Retina (tissue), 1 donor: ENCODE data around the gene CFHR4.
"Not testable (repeated sequence)": the region's sequence is repeated elsewhere in the genome, so short reads cannot be mapped to it uniquely, and the experiment has no call there.

Source experiments
- DNase-seq: peaks from one replicate; pipeline ENCODE4 v3.0.0-alpha.2; 2016

CFHR4 gene

DNA sequence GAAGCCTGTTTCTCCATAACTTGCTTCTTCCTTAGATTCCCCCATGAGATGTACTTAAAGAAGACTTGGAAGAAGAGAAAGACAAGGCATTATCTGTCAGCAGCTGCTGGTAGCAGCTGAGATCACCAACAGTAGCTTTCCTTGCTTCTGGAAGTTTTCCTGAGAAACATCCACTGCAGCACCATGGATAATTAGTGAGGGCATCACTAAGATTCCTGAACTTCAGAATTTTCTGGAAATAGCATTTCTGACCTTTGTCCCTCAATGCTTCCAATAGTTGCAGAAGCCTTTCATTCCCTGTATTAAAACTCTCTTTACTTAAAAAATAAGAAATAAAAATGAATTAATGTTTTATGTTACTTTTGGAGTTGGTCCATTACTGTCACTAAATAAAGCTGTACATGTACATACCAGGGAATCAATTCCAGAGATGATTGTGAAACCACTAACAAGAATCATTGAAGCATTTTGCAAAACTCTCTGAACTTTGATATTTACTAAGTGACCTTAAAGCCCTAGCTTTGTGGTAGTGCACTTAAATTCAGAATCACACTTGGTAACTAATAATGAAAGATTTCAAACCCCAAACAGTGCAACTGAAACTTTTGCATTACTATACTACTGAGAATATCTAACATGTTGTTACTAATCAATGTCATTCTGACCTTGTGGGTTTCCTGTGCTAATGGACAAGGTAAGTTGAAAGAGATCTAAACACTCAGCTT lies at the start of gene CFHR4:
TSS of gene CFHR4 (plus strand) at position 538 of the 725 bp plus-strand sequence. CDS start at position 637, 99 bp downstream.
- DNase-seq: no peak

DNA sequence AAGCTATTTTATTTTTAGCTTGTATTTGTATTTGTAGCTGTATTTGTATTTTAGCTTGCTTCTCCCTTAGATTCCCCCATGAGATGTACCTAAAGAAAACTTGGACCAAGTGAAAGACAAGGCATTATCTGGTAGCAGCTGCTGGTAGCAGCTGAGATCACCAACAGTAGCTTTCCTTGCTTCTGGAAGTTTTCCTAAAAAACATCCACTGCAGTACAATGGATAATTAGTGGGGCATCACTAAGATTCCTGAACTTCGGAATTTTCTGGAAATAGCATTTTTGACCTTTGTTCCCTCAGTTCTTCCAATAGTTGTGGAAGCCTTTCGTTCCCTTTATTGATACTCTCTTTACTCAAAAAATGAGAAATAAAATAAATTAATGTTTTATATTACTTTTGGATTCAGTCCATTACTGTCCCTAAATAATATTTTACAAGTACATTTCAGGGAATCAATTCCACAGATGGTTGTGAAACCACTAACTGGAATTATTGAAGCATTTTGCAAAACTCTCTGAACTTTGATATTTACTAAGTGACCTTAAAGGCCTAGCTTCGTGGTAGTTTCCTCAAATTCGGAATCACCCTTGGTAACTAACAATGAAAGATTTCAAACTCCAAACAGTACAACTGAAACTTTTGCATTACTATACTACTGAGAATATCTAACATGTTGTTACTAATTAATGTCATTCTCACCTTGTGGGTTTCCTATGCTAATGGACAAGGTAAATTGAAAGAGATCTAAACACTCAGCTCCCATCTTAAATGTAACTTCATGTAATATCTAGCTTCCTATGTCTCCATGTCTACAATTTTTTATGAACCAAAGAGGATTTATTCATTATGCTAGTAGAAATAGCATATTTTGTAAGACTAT lies 38.0 kb upstream of the CFHR4 start:
- DNase-seq: not testable (repeated sequence)

- no peak for DNase-seq
These were observed 31.8 kb upstream of the CFHR4 start for GRCh38 chr1:196856053-196856452.

GRCh38 chr1:196857188-196857587 lies 30.7 kb upstream of the CFHR4 start:
- DNase-seq: no peak

DNA sequence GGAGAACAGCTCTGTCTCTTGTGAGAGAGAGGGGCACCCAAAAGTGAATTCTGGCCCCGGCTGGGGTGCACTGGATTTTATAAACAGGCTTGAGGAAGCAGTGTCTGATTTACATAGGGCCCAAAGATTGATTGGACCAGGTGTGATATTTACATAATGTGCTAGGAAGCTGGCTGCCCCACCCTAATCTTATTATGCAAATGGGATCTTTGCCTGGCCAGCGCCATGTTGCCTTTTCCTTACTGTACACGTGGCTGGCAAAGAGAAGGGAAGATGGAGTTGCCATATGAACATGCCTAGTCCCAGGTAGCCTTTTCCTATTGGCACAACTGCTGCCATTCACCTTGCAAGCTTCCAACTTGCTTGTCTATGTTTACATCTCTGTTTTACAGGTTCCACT lies 29.0 kb upstream of the CFHR4 start:
- no peak for DNase-seq

DNA sequence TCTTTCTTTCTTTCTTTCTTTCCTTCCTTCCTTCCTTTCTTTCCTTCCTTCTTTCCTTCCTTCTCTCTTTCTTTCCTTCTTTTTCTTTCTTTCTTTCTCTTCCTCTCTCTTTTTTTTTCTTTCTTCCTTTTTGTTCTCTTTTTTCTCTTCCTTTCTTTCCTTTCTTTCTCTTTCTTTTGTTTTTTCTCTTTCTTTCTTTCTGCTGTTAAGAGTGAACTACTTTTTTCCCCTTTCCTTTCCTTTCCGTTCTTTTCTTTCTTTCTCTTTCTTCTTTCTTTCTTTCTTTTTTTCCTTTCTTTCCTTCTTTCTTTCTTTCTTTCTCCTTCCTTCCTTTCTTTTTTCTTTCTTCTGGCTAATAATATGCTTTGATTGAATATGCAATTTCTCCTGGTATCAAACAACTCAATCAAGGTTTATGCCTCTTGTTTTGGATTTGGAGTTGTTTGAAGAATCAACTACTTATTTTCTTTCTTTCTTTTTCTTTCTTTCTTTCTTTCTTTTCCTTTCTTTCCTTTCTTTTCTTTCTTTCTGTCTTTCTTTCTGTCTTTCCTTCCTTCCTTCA lies 27.4 kb upstream of the CFHR4 start:
- no peak for DNase-seq

DNA sequence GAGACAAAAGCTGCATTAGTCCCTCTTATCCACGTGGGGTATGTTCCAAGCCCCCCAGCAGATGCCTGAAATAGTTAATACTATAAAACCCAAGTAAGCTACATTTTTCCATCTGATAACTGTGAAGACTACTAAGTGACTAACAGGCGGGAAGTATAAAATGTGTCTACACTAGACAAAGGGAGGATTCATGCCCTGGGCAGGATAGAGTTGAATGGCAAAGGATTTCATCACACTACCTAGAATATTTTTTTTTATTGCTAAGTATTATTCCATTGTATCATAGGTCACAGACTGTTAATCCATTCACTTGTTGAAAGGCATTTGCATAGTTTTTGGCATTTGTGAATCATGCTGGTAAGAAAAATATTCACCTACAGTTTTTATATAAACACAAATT lies 26.4 kb upstream of the CFHR4 start:
- DNase-seq: no peak

- DNase-seq: no peak
These were observed 20.9 kb upstream of the CFHR4 start for GRCh38 chr1:196866974-196867373.

DNA sequence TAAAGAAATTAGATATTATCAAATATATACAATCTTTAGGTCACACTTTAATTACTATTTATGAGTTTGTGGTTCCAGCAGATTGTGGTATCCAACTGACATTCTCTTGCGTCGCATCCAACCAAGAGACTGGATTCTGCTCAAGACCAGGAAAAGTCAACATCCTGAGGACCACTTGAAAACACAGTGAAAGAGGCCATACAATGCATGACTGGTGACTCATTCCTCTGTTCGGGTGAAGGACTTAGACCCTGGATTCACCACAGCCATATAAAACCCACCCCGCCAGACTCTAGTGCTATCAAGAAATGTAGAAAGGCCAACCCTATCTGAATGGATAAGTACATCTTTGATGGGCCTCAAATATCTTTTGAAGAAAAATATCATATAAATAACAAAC lies 14.5 kb upstream of the CFHR4 start:
- DNase-seq: no peak

DNA sequence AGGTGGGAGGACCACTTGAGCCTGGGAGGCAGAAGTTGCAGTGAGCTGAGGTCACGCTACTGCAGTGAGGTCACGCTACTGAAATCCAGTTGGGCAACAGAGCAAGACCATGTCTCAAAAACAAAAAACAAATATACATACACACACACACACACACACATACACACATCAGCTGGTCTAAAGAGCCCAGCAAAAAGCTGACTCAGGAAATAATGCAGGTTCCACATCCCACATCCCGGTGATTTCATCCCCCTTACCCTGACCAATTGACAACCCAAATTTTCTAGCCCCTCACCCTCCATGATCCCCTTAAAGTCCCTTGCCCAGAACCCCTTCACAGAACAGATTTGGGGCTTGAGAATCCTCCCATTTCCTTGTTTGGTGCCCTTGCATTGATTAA lies 11.9 kb upstream of the CFHR4 start:
- DNase-seq: no peak

- peak; percentile 62 for DNase-seq
These were observed 9.9 kb upstream of the CFHR4 start for GRCh38 chr1:196877964-196878363.

GRCh38 chr1:196886560-196886959 lies 1.3 kb upstream of the CFHR4 start:
- DNase-seq: not testable (repeated sequence)

- no peak for DNase-seq
These were observed 2.8 kb downstream of the CFHR4 start for GRCh38 chr1:196890668-196891067.

DNA sequence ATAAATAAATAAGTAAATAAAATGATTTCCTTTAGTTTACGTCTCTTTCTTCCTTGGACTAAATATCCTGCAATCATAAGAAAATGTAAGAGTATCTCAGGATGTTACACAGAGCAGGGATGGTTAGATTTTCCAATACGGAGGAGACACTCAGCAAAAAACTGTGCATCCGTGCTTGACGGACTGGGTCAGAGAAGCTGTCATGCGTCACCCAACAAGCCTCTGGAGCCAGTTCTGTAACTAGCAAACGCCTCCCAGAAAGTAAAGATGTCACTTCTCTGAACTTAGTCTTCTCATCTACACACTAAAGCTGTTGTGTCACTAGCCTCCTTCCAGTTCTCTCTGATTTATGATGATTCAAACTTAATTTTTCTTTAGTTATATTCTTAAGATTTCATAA lies 3.4 kb downstream of the CFHR4 start:
- DNase-seq: no peak

DNA sequence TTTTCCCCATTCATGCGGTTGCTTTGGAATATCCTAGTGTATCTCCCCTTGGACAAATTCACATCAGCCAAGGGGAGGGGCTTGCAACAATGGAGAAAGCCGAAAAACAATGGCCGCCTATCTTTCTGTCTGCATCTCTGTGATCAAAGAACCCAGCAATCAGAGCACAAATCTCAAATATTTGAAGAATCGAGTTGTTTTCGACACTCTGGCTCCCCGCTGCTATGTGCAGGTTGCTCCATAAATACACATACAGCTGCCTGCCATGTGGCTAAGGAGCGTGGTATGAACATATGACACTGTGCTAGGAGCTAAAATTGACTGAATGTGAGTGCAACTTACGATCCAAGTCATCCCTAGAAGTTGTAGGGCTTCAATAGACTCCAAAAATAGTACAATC lies 8.5 kb downstream of the CFHR4 start:
- no peak for DNase-seq

DNA sequence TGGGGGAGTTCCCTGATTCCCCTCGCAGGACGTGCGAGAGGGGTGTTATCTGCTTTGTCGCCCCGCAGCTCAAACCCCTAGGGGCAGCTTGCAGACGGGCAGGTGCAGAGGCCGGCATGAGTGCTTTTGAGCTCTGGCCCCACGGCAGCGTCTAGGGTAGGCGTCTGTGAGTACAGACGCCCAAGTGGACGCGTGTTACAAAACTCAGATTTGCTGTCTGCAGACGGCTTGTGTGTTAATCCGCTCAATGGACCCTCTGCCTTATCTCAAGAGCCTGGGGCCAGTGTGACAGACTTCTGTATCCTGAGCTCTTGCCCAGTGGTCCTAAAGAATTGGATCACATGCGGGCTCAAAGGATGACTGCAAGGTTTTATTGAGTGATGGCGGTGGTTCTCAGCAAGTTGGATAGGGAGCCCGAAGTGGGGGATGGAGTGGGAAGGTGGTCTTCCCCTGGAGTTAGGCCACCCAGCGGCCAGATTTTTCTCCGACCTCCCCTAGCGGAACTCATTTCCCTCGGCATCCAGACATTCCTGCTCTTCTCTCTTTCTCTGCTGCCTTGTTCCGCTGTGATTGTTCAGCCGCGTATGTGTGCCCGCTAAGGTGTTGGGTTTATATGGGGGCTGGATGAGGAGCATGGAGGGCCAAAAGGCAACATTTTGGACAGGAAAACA lies 9.4 kb downstream of the CFHR4 start:
- peak; percentile 72 for DNase-seq

GRCh38 chr1:196902344-196902743 lies 14.5 kb downstream of the CFHR4 start:
- no peak for DNase-seq

DNA sequence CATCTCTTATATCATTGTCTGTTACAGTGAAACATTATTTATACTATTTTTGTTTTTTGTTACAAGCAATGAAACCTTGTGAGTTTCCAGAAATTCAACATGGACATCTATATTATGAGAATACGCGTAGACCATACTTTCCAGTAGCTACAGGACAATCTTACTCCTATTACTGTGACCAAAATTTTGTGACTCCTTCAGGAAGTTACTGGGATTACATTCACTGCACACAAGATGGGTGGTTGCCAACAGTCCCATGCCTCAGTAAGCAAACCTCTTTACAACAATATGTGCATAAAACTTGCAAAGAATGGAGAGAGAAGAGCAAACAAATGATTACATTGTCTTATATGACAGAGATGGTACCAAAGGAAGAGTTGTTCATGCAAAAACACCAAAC lies 22.4 kb downstream of the CFHR4 start:
- DNase-seq: no peak

DNA sequence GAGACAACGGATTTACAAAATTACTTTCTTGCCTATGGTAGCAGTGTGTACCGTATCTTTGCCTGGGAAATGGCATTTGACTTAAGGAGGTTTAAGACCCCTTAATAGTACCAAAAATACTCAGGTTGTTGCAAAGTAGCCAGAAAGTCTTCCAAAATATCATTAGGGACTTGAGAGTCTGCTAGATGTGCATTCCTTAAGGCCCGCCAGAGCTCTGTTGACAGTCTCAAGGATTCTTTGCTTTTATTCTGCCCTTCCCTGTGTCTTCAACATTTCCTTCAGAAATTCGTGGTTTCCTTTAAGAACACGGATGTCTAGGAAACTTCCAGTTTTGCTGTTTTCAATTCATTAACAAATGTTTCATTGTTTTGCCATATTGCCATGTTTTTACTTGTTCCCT lies 24.4 kb downstream of the CFHR4 start:
- not testable (repeated sequence) for DNase-seq

- DNase-seq: not testable (repeated sequence)
These were observed 39.0 kb downstream of the CFHR4 start for GRCh38 chr1:196926839-196927238.

DNA sequence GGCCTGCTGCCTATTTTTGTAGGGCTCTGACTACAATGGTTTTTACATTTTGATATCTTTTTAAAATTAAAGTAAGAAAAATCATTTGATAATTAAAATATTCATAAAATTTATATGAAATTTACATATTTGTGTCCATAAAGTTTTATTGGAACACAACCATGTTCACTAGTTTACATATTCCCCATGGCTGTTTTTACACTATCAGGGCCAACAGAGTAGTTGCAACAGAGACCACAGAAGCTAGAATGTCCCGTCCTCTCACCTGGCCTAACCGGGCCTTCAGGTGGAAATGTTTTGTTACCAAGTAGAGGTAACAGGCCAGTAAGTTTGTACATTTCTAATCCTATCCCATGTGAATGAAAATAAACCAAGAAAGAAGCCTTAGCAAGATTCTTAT lies 45.0 kb downstream of the CFHR4 start:
- DNase-seq: not testable (repeated sequence)

DNA sequence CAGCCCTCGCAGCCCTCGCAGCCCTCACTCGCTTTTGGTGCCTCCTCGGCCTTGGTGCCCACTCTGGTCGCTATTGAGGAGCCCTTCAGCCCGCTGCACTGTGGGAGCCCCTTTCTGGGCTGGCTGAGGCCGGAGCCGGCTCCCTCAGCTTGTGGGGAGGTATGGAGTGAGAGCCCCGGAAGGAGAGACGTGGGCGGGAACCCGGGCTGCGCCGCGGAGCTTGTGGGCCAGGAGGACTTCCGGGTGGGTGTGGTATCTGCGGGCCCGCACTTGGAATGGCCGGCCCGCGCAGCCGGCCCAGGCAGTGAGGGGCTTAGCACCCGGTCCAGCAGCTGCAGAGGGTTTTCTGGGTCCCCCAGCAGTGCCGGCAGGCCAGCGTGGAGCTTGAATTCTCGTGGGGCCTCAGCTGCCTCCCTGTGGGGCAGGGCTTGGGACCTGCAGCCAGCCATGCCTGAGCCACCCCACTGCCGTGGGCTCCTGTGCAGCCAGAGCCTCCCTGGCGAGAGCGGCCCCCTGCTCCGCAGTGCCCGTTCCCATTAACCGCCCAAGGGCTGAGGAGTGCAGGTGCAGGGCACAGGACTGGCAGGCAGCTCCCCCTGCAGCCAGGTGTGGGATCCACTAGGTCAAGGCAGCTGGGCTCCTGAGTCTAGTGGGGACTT lies 45.8 kb downstream of the CFHR4 start:
- DNase-seq: no peak

DNA sequence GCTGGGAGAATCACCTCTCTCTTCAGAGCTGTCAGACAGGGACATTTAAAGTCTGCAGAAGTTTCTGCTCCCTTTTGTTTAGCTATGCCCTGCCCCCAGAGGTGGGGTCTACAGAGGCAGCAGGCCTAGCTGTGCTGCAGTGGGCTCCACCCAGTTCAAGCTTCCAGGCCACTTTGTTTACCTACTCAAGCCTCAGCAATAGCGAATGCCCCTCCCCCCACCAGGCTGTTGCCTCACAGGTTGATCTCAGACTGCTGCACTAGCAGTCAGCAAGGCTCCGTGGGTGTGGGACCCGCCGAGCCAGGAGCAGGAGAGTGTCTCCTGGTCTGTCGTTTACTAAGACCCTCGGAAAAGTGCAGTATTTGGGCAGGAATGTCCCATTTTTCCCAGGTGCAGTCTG lies 53.6 kb downstream of the CFHR4 start:
- DNase-seq: not testable (repeated sequence)
